SK-N-SH (cell line): Measurements from ENCODE around the gene PSMD4. TPM values are rescaled to one million over a fixed set of nuclear protein-coding genes. Genes with fewer than 3 reads are reported as not detected.

Experiments used
- CTCF ChIA-PET: fragments of 300-600, 350-600 bp; formaldehyde crosslinking; extraction: SDS; loops from one replicate; lab custom pipeline; 2021; lab: Yijun Ruan, JAX
- POLR2A ChIA-PET: fragments of 350-600 bp; sonication (Branson Sonifier 250); formaldehyde crosslinking; extraction: SDS; loops from one replicate; lab custom pipeline; 2020; ENCODE audit warnings: antibody characterized with exemption, inconsistent platforms; lab: Yijun Ruan, JAX
- DNase-seq: peaks from one replicate; pipeline ENCODE4 v3.0.0; 2012
- H2AFZ ChIP-seq: fragments of 200-600 bp; sonication (generic); 2 replicates; pipeline ENCODE4 v1.8.1; 2016; ENCODE audit warnings: antibody characterized with exemption, mild to moderate bottlenecking, low read depth
- H3F3A ChIP-seq: fragments of 200-600 bp; sonication (generic); replicated peaks from 2 replicates; pipeline ENCODE3; 2016; ENCODE audit warnings: antibody characterized with exemption, mild to moderate bottlenecking; ENCODE audit not compliant: insufficient read depth
- H3K27ac ChIP-seq, 2 experiments: fragments of 200-500 bp in 1 of 2; fragments of 200-600 bp in 1 of 2; sonication (Bioruptor generic) in 1 of 2; sonication (generic), shearing (Covaris generic) in 1 of 2; 2 replicates each; pipeline versions ENCODE4 v1.5.1 to v1.6.1; 2014 to 2016; ENCODE audit warnings: low read depth in 2 of 2, inconsistent platforms in 1 of 2, low read length in 1 of 2, mild to moderate bottlenecking in 1 of 2, mixed read lengths in 1 of 2
- H3K27me3 ChIP-seq: fragments of 200-600 bp; sonication (generic), shearing (Covaris generic); 2 replicates; pipeline ENCODE4 v1.6.1; 2016; ENCODE audit warnings: mixed run types; ENCODE audit not compliant: insufficient read depth
- H3K36me3 ChIP-seq, 2 experiments: fragments of 200-500 bp in 1 of 2; fragments of 200-600 bp in 1 of 2; sonication (Bioruptor generic) in 1 of 2; sonication (generic) in 1 of 2; replicated peaks in 1 of 2; 2 replicates each; pipeline versions ENCODE3 to v1.5.1; 2014 to 2016; ENCODE audit warnings: low read length in 1 of 2, mild to moderate bottlenecking in 1 of 2; ENCODE audit not compliant: insufficient read depth in 2 of 2, control insufficient read depth in 1 of 2
- H3K4me1 ChIP-seq, 2 experiments: fragments of 200-500 bp in 1 of 2; fragments of 200-600 bp in 1 of 2; sonication (Bioruptor generic) in 1 of 2; sonication (generic), shearing (Covaris generic) in 1 of 2; 2 replicates each; pipeline versions ENCODE4 v1.5.1 to v1.6.1; 2014 to 2016; ENCODE audit warnings: low read depth in 1 of 2, low read length in 1 of 2, mixed run types in 1 of 2; ENCODE audit not compliant: insufficient read depth in 2 of 2, control insufficient read depth in 1 of 2
- H3K4me2 ChIP-seq: fragments of 200-600 bp; sonication (generic), shearing (Covaris generic); 2 replicates; pipeline ENCODE4 v1.6.1; 2017; ENCODE audit warnings: mixed run types
- H3K4me3 ChIP-seq, 2 experiments: fragments of 200-500 bp in 1 of 2; fragments of 200-600 bp in 1 of 2; sonication (Bioruptor generic) in 1 of 2; sonication (generic), shearing (Covaris generic) in 1 of 2; 2 replicates each; pipeline versions ENCODE4 v1.5.1 to v1.8.1; 2014 to 2016; ENCODE audit warnings: low read depth in 2 of 2, inconsistent platforms in 1 of 2, low read length in 1 of 2, mild to moderate bottlenecking in 1 of 2, mixed read lengths in 1 of 2, moderate library complexity in 1 of 2
- H3K79me2 ChIP-seq: fragments of 200-600 bp; sonication (generic); 2 replicates; pipeline ENCODE4 v1.8.1; 2017; ENCODE audit warnings: mild to moderate bottlenecking; ENCODE audit not compliant: insufficient read depth
- H3K9ac ChIP-seq: fragments of 200-600 bp; sonication (generic); 2 replicates; pipeline ENCODE4 v1.6.1; 2017; ENCODE audit warnings: mixed run types
- H3K9me2 ChIP-seq: fragments of 200-600 bp; sonication (generic); 2 replicates; pipeline ENCODE4 v1.6.1; 2017; ENCODE audit warnings: mixed run types
- H3K9me3 ChIP-seq: fragments of 200-600 bp; sonication (generic); 2 replicates; pipeline ENCODE4 v1.6.1; 2017; ENCODE audit warnings: mixed run types, mild to moderate bottlenecking, moderate library complexity
- H4K20me1 ChIP-seq: fragments of 200-600 bp; sonication (generic); 2 replicates; pipeline ENCODE4 v1.6.1; 2017; ENCODE audit warnings: mild to moderate bottlenecking, mixed run types; ENCODE audit not compliant: insufficient read depth
- EZH2phosphoT487 ChIP-seq: fragments of 200-600 bp; sonication (generic); IDR thresholded peaks from 2 replicates; pipeline ENCODE4 v1.6.1; 2017; ENCODE audit warnings: low read depth, mixed run types, mild to moderate bottlenecking, antibody characterized with exemption, moderate library complexity, borderline replicate concordance
- FOXM1 ChIP-seq: IDR thresholded peaks from 2 replicates; pipeline ENCODE4 v1.4.0; 2012; ENCODE audit warnings: low read depth, mild to moderate bottlenecking
- GABPA ChIP-seq: IDR thresholded peaks from 2 replicates; pipeline ENCODE4 v1.4.0; 2012; ENCODE audit warnings: low read depth, mild to moderate bottlenecking
- GATA2 ChIP-seq: sonication (generic); formaldehyde crosslinking; IDR thresholded peaks from 2 replicates; pipeline ENCODE4 v1.5.0; 2020; ENCODE audit warnings: mild to moderate bottlenecking, missing genetic modification reagents
- MEF2A ChIP-seq: IDR thresholded peaks from 2 replicates; pipeline ENCODE4 v1.4.0; 2012; ENCODE audit warnings: low read depth, borderline replicate concordance
- NFIC ChIP-seq: IDR thresholded peaks from 2 replicates; pipeline ENCODE4 v1.4.0; 2012; ENCODE audit warnings: borderline replicate concordance
- NRF1 ChIP-seq: IDR thresholded peaks from 2 replicates; pipeline ENCODE4 v1.6.1; 2012; ENCODE audit warnings: low read depth, mild to moderate bottlenecking, low read length
- POLR2AphosphoS5 ChIP-seq: IDR thresholded peaks from 2 replicates; pipeline ENCODE4 v1.6.1; 2012; ENCODE audit warnings: low read depth, low read length
- RAD21 ChIP-seq: IDR thresholded peaks from 2 replicates; pipeline ENCODE4 v1.6.1; 2012; ENCODE audit warnings: mild to moderate bottlenecking, low read length
- RCOR1 ChIP-seq: fragments of 150-350 bp; IDR thresholded peaks from 2 replicates; pipeline ENCODE4 v1.6.1; 2017; ENCODE audit warnings: antibody characterized with exemption, low read length
- RFX5 ChIP-seq: IDR thresholded peaks from 2 replicates; pipeline ENCODE4 v1.6.1; 2012; ENCODE audit warnings: mild to moderate bottlenecking, improper control_type of control experiment, low read length
- SIN3A ChIP-seq: IDR thresholded peaks from 2 replicates; pipeline ENCODE4 v1.6.1; 2012; ENCODE audit warnings: low read depth, mild to moderate bottlenecking, low read length, moderate library complexity, borderline replicate concordance
- TAF1 ChIP-seq: IDR thresholded peaks from 2 replicates; pipeline ENCODE4 v1.6.1; 2012; ENCODE audit warnings: low read depth, mild to moderate bottlenecking, low read length, moderate library complexity, borderline replicate concordance
- TCF12 ChIP-seq: IDR thresholded peaks from 2 replicates; pipeline ENCODE4 v1.4.0; 2012
- TEAD4 ChIP-seq: IDR thresholded peaks from 2 replicates; pipeline ENCODE4 v1.4.0; 2012; ENCODE audit warnings: mild to moderate bottlenecking, borderline replicate concordance; ENCODE audit not compliant: insufficient read depth
- YY1 ChIP-seq: IDR thresholded peaks from 2 replicates; pipeline ENCODE4 v1.4.0; 2012; ENCODE audit warnings: low read depth, mild to moderate bottlenecking
- WGBS: methylation state at CpG from one replicate; pipeline ENCODE4 v1.1.6; 2017; ENCODE audit warnings: low lambda C conversion rate; 5-methylcytosine and 5-hydroxymethylcytosine counted together
- polyA plus RNA-seq, 3 experiments: library from polyadenylated mRNA; depleted of rRNA; stranded (reverse); fragments of >200 nt; gene quantifications; 2 replicates each; pipeline ENCODE4 v1.2.3, GENCODE V29; 2012
- TF ChIP-seq, protein P1 (sequence below): IDR thresholded peaks from 2 replicates; pipeline ENCODE4; 2012
- TF ChIP-seq, protein P2 (sequence below): fragments of 150-350 bp; IDR thresholded peaks from 2 replicates; pipeline ENCODE4 v1.6.1; 2016; ENCODE audit warnings: mild to moderate bottlenecking, low read depth, low read length
- TF ChIP-seq, protein P3 (sequence below): IDR thresholded peaks from 2 replicates; pipeline ENCODE4 v1.4.0; 2012; ENCODE audit warnings: low read depth
- TF ChIP-seq, protein P4 (sequence below): fragments of 150-350 bp; IDR thresholded peaks from 2 replicates; pipeline ENCODE4 v1.6.1; 2017; ENCODE audit warnings: antibody characterized with exemption, low read length, low read depth, borderline replicate concordance
- TF ChIP-seq, protein P5 (sequence below): IDR thresholded peaks from 2 replicates; pipeline ENCODE4 v1.6.1; 2012; ENCODE audit warnings: mild to moderate bottlenecking, low read depth, low read length, moderate library complexity
- TF ChIP-seq, protein P6 (sequence below): IDR thresholded peaks from 2 replicates; pipeline ENCODE4 v1.4.0; 2012; ENCODE audit warnings: low read depth, borderline replicate concordance

PSMD4 gene
- polyA plus RNA-seq, 1 of the 3 experiments (the other 2 are of a cell fraction): 419 TPM

DNA sequence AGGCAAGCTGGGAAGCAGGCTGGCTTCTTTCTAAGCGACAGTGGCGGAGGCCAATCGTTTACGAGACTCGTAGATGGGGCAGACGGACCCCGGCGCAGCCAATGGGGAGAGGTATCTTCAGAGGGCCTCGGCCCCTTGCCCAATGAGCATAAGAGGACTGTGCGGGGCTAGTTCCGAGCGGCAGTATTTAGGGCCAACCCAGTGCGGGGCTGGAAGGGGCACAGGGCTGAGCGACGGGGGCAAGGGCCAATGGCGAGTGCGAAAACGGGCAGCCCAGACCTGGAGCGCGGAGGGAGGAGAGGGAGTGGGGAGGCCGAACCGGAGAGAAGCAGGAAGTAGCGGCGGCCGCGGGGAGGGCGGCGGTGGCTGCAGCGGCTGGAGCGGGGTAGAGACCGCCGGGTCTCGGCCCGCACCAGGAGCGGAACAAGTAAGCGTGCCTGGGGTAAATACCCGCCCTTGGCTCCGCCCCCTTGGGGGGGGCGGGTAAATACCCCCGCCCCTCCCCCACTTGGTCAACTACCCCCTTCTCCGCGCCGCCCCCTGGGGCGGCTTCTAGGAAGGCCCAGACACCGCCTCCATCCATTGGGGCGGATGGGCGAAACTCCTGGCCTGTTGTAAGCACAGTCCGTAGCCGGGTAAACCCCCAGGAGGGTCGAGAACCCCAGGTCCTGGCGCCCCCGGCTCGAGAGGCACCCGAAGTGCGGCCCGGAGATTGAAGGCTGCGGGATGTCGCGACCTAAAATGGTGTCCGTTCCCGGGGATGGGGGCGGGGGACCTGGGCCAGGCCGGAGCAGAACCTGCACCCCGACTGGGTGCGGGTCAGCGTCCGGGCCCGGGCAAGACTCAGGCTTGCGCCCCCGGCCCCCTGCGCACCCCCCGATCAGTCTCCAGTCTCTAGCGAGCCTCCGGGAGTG, 27.7 kb downstream of the PSMD4 start, which contains the start of gene ZNF687:
TSS of gene ZNF687 (plus strand) at position 331 of the 914 bp plus-strand sequence. CDS start 3,993 bp downstream, outside the sequence.
- Histone ChIP-seq H4K20me1 (0 out of 2 replicates have a peak, but pooled peaks cover 4% of the 10 kb centered on the region), H3K9ac (peak within 1 kb of the TSS; percentile 95), H3K9me3 (no peaks in the 10 kb centered on the region), H3K4me2 (peak within 1 kb of the TSS; percentile 100), H3K4me3 (peak within 1 kb of the TSS; percentile 70 to 86), H3F3A (peaks cover 4% of the 10 kb centered on the region), H2AFZ (peak within 1 kb of the TSS; percentile 92), H3K36me3 (peaks cover 16 to 17% of the 10 kb centered on the region in 2 experiments), H3K9me2 (no peaks in the 10 kb centered on the region), H3K27me3 (no peaks in the 10 kb centered on the region), H3K4me1 (peaks cover 0 to 14% of the 10 kb centered on the region in 2 experiments; a peak in 1 of 4 replicates), H3K27ac (peak within 1 kb of the TSS; percentile 98 to 100), H3K79me2 (peaks cover 40% of the 10 kb centered on the region)
- CTCF ChIA-PET: interaction anchor here (1.0 to 5.7 kb wide), 6 partner anchors 18 to 58 kb away, joined by 3 to 36 read pairs (median 6); partner anchors contain the start of gene PSMD4
- DNase-seq: peak; percentile 97
- WGBS: 2% methylated on average over 33 of the region's 74 CpGs
- POLR2A ChIA-PET: interaction anchor here (0.6 to 1.9 kb wide), 13 partner anchors 10 to 538 kb away, joined by 3 to 11 read pairs (median 3); partner anchors contain the start of genes CGN, PSMD4, RFX5 and VPS72
- TF ChIP-seq, protein P1, sequence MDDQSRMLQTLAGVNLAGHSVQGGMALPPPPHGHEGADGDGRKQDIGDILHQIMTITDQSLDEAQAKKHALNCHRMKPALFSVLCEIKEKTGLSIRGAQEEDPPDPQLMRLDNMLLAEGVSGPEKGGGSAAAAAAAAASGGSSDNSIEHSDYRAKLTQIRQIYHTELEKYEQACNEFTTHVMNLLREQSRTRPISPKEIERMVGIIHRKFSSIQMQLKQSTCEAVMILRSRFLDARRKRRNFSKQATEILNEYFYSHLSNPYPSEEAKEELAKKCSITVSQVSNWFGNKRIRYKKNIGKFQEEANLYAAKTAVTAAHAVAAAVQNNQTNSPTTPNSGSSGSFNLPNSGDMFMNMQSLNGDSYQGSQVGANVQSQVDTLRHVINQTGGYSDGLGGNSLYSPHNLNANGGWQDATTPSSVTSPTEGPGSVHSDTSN: peak; percentile 100
- peak; percentile 54 for TF ChIP-seq POLR2AphosphoS5
- TF ChIP-seq, protein P2, sequence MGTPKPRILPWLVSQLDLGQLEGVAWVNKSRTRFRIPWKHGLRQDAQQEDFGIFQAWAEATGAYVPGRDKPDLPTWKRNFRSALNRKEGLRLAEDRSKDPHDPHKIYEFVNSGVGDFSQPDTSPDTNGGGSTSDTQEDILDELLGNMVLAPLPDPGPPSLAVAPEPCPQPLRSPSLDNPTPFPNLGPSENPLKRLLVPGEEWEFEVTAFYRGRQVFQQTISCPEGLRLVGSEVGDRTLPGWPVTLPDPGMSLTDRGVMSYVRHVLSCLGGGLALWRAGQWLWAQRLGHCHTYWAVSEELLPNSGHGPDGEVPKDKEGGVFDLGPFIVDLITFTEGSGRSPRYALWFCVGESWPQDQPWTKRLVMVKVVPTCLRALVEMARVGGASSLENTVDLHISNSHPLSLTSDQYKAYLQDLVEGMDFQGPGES: peak; percentile 99
- peak; percentile 83 for TF ChIP-seq RFX5
- TF ChIP-seq, protein P3, sequence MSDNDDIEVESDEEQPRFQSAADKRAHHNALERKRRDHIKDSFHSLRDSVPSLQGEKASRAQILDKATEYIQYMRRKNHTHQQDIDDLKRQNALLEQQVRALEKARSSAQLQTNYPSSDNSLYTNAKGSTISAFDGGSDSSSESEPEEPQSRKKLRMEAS: no peak; the same call in 1 of the 2 replicates
- no peak for TF ChIP-seq TAF1
- TF ChIP-seq, protein P4, sequence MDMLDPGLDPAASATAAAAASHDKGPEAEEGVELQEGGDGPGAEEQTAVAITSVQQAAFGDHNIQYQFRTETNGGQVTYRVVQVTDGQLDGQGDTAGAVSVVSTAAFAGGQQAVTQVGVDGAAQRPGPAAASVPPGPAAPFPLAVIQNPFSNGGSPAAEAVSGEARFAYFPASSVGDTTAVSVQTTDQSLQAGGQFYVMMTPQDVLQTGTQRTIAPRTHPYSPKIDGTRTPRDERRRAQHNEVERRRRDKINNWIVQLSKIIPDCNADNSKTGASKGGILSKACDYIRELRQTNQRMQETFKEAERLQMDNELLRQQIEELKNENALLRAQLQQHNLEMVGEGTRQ: no peak
- TF ChIP-seq, protein P5, sequence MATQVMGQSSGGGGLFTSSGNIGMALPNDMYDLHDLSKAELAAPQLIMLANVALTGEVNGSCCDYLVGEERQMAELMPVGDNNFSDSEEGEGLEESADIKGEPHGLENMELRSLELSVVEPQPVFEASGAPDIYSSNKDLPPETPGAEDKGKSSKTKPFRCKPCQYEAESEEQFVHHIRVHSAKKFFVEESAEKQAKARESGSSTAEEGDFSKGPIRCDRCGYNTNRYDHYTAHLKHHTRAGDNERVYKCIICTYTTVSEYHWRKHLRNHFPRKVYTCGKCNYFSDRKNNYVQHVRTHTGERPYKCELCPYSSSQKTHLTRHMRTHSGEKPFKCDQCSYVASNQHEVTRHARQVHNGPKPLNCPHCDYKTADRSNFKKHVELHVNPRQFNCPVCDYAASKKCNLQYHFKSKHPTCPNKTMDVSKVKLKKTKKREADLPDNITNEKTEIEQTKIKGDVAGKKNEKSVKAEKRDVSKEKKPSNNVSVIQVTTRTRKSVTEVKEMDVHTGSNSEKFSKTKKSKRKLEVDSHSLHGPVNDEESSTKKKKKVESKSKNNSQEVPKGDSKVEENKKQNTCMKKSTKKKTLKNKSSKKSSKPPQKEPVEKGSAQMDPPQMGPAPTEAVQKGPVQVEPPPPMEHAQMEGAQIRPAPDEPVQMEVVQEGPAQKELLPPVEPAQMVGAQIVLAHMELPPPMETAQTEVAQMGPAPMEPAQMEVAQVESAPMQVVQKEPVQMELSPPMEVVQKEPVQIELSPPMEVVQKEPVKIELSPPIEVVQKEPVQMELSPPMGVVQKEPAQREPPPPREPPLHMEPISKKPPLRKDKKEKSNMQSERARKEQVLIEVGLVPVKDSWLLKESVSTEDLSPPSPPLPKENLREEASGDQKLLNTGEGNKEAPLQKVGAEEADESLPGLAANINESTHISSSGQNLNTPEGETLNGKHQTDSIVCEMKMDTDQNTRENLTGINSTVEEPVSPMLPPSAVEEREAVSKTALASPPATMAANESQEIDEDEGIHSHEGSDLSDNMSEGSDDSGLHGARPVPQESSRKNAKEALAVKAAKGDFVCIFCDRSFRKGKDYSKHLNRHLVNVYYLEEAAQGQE: 0 out of 2 replicates have a peak, but pooled peaks have one; percentile 5
- TF ChIP-seq RCOR1: no peak
- TF ChIP-seq GATA2: no peak
- peak; percentile 63 for TF ChIP-seq GABPA
- TF ChIP-seq YY1: peak; percentile 44; the same call in 1 of the 2 replicates
- TF ChIP-seq FOXM1: no peak
- no peak for TF ChIP-seq RAD21
- no peak for TF ChIP-seq NFIC
- TF ChIP-seq, protein P6, sequence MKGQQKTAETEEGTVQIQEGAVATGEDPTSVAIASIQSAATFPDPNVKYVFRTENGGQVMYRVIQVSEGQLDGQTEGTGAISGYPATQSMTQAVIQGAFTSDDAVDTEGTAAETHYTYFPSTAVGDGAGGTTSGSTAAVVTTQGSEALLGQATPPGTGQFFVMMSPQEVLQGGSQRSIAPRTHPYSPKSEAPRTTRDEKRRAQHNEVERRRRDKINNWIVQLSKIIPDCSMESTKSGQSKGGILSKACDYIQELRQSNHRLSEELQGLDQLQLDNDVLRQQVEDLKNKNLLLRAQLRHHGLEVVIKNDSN: no peak; the same call in 1 of the 2 replicates
- TF ChIP-seq TEAD4: no peak
- no peak; the same call in none of the 2 replicates for TF ChIP-seq TCF12
- no peak for TF ChIP-seq NRF1
- 0 out of 2 replicates have a peak, but pooled peaks have one; percentile 18 for TF ChIP-seq SIN3A
- TF ChIP-seq MEF2A: no peak
- TF ChIP-seq EZH2phosphoT487: no peak
